GM03348 (cell line): Measurements from ENCODE around the gene KCTD16.

ENCODE experiments used
- DNase-seq: peaks from one replicate; pipeline ENCODE4 v3.0.0; 2012; ENCODE audit warnings: low spot score

KCTD16 gene

DNA sequence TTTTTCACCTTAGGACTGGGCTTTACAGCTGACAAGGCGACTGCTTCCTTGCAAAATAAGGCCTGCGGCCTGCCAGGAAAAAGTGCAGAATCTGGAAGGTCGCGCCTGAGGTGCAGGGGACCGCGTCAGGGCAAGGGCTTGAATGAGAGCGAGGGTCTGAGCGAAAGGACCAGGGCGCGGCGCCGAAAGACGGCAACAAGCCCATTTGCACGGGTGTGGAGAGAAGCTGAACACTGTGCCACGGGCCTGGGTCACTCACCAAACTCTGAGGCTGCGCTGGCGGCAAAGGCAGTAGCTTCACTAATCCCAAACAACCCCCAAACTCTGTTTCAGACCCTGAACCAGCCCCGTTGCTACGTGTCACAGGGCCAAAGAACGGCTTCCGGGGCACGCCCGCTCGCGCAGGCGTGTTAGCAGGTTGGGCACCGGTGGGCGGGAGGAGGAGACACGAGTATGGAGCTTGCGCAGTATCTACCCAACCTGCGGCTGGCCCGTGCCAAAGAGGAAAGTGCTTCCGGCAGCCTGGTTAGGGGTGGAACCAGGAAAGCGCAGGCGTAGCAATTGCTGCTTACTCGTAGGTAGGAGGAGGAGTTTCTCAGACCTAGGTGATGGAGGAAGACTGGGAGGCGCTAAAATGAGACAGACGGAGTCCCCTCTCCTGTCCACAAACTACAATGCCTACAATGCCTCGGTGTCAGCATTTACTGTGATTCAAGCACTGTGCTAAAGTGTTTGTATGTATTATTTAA lies at the start of gene KCTD16, which contains the start of gene YIPF5:
Gene KCTD16 (plus strand): TSS at position 598 of the 749 bp plus-strand sequence.
Gene YIPF5 (minus strand): TSS at position 384 of the 749 bp plus-strand sequence. CDS start 704 bp downstream, outside the sequence.
- peak; percentile 98 for DNase-seq

DNA sequence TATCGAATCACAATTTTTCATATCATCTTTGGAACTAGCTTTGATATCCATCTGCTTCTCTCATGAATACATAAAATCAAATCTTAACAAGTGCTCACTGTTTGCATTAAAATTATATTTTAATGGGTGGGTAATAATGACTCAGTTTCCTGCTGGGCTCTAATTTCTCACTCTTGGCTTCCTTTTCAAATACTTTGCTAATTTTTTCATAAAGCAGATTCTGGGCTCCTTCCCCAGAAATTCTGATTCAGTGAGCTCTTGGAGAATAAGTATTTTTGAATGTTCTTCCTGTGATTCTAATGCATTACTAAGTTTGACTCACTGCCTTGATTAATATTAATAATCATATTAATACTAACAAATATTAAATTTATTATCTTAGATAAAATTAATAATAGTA lies 49.1 kb upstream of the KCTD16 start:
- peak; percentile 36 for DNase-seq

GRCh38 chr5:144122081-144122480 lies 48.6 kb upstream of the KCTD16 start:
- no peak for DNase-seq

- no peak for DNase-seq
These were observed 48.0 kb upstream of the KCTD16 start for GRCh38 chr5:144122641-144123040.

GRCh38 chr5:144125163-144125726 lies 45.4 kb upstream of the KCTD16 start:
- peak; percentile 40 for DNase-seq

DNA sequence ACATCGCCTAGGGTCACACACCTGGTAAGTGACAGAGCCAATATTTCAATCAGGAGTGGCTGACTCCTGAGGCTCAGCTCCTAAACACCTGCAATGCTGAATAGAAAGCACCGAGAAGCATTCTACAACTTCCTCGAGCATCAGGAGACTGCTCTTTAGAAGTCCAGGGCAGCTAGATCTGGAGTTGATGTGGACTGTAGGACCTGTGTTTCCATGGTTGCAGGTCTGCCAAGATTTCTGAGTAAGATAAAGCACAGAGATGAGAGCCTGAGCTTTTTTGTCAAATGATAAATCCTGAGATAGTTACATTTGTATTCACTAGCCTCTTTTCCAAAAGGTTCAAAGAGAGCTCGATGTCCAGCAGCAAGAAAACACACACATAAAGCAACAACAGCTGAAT lies 44.0 kb upstream of the KCTD16 start:
- no peak for DNase-seq

DNA sequence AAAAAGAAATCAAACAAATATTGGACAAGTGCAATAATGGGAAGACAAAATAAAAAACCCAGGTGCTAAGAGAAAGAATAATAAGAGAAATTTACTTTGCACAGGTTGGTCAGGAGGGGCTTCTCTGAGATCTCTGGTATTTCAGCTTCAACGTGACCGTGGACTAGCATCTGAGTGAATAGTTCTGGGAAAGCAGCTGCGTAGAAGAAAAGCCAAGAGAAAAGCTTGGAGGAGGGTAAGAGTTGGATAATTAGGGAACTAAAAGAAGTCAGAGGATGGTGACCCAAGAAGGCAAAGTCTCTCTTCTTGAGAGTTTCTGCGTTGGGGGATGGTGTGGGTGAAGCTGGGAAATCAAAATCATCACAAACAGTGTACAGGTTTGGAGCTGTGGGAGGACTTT lies 41.8 kb upstream of the KCTD16 start:
- DNase-seq: no peak

GRCh38 chr5:144130306-144130705 lies 40.4 kb upstream of the KCTD16 start:
- DNase-seq: no peak

GRCh38 chr5:144131261-144131660 lies 39.4 kb upstream of the KCTD16 start:
- DNase-seq: no peak

DNA sequence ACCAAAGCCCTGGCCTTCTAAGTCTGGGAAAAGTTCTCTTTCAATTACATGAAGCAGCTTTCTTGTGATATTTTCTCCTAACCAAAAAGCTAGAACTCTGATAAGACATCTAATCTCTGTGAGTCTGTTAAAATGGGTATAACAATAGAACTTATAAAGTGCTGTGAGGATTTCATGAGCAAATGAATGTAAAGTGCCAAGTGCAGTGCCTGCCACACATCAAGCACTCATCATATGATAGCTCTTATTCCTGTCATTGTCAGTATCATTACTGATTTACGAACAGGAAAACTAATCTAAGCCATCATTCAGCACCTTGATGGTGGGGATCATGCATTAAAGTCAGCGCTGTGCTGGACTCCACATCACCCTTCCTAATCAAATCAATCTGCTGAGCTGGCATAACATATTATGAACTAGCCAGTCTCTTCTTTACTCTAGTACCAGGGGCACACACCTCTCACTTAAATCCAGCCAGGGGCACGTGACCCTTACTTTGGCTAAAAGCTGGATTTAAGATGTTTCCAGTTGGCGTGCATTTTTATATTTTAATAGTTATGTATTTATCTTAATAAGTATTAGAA lies 37.5 kb upstream of the KCTD16 start:
- DNase-seq: no peak

- no peak for DNase-seq
These were observed 36.4 kb upstream of the KCTD16 start for GRCh38 chr5:144134194-144134826.

DNA sequence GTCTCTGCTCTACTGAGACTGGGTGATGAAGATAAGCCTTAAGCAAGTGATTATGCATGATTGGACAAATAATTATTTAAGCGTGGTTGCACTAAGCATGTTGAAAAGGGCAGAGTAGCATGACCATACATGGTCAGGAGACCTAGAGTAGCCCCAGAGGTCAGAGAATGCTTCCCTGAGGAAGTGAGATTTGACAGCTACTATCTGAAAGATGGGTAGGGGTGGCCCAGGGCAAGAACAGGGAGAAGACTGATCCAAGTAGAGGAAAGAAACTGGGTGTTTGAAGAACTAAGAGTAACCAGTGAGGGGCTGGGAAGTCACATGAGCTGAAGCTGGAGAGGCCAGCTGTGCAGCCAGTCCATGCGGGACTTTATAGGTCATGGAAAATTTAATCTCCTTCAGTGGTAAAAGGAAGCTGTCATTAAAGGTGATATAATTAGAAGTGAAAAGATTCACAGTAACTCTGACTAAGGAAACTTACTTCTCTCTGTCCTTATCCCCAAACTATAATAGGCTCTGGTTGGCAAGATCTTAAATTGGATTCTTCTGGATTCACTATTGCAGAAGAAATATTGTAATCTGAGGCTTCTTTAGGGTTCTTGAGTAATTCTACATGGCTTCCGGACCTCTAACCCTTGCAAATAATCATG lies 35.4 kb upstream of the KCTD16 start:
- DNase-seq: no peak

GRCh38 chr5:144139586-144139985 lies 31.1 kb upstream of the KCTD16 start:
- DNase-seq: peak; percentile 52

DNA sequence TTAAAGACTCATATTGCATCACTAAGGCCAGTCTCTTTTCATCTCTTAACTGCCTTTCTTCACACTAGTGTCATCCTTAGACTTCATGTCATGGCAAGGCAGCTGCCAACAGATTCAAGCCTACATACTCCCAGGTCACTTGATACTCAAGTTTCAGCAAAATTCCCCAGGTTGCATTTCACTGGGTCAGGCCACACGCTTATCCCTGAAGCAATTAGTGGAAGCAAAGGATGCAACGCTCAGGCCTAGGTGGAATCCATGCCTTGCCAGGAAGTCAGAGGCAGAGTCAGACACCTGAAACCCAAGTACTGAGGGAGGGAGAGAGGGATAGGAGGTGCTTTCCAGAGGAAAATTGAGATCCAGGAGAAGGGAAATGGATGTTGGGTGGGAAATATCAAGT lies 29.1 kb upstream of the KCTD16 start:
- DNase-seq: no peak

DNA sequence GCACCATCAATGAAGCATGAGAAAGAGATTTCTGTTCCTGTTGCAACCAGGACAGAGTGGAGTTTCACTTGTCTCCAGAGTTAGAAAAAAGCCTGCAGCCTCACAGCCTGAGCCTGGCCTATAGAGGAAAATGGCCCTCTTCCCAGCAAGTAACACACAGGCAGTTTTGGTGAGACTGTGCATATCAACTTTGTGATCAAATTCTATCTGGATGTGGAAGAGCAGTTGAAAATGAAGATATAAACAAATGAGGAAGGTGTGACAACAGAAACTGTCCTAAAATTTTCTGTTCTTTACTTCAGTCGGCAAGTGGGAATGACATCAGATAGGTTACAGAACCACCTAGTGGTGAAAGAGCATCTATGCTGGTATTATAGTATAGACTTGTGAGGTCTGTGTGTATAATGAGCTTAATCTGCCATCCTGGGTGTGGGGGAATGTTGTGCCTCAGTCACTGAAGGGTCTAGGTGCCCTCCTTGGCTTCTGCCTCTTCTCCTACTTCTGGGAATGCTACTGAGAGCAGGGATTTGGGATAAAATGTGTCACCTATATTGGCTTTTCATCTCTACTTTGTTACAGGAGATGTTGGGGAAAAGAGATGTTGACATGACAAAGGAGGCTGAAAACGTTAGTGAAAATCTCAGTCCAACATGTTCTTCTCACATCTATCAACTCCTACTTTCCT lies 28.4 kb upstream of the KCTD16 start:
- DNase-seq: peak; percentile 56

DNA sequence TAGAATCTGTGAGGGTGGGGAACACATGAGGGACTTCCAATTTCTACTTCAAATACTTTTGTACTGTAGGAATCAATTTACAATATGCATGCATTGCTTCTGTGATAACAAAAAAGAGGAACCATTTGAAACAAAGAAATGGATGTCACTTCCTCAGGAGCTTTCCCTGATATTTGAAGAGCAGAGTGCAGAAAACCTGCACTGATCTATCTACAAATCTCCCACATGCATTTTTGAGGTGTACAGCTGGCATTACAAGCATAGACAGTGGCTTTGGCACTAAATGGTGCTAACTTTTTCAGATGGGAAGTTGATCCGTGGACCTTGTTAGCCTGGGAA lies 27.9 kb upstream of the KCTD16 start:
- no peak for DNase-seq

GRCh38 chr5:144143625-144144024 lies 27.0 kb upstream of the KCTD16 start:
- DNase-seq: no peak

- DNase-seq: no peak
These were observed 25.5 kb upstream of the KCTD16 start for GRCh38 chr5:144144956-144145751.

DNA sequence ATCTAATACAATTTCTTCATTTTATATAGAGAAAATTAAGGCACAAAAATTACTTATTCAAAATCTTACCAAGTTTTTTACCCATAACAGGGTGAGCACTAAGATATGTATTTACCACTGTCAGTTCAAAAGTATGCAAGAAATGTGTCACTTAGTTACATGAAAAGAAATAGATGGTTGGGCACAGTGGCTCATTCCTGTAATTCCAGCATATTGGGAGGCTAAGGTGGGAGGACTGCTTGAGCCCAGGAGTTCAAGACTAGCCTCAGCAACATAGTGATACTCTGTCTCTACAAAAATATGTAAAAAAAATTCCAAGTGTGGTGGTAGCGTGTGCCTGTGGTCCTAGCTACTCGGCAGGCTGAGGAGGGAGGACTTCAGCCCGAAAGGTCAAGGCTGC lies 19.6 kb upstream of the KCTD16 start:
- DNase-seq: no peak

DNA sequence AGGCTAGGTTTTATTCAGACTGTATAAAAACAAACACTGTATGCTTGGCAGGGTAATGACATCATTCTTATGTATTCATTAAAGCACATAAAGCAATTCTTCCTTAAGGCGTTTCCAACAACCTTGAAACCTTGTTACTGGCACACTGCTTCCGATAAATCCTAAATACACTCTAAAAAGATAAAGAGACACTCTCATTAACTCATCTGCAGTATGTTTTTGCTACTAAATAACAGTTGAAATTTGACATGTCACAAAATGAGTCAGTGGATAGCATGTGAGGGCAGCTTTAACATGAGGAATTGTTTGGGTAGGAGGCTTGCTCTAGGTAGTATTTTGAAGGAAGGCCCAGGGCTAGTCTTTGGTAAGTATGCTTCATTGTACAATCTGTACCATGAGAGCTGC lies 13.9 kb upstream of the KCTD16 start:
- DNase-seq: no peak

- no peak for DNase-seq
These were observed 8.0 kb upstream of the KCTD16 start for GRCh38 chr5:144162686-144163085.
